ENCODE data around the gene TMEM108.

The TMEM108 gene

DNA sequence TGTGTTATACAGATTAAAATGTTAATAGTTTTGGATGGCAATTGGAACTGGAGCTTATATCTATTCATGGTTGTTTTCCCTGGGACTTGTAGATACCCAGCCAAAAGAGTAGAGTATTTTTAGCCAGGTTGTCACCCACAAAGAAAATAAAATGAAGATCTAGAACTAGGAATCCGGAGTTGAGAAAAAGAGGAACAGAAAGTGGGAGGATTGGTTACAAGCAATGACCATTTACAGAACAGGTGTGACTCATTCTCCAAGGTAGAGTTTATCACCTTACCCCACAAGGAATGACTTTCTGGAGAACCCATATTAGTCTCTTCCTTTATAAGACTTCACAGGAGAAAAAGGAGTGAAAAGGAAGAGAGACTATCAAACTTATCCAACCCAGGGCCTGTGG lies 99.8 kb downstream of the TMEM108 start:
- H3K27ac ChIP-seq, result no peak overlapping the region

DNA sequence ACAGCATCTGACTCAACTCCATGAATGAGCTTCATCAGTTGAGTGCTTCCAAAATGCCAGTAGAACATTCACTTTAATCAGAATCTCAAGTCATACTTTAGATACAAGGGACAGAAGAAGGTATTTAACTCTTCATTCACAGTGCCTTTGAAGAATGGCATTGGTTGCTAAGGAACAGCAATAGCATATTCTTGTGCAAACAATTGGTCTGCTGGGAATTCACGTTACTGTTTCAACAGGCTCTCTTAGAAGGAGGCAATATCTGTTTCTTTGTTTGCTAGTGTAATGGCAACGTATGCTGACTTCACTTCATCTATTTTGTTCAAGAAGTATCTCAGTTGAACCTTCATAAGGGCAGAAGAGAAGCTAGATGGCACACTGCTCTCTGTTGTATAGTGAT lies 113.9 kb downstream of the TMEM108 start:
- no peak for TF ChIP-seq ZFX (IDR thresholded peaks at IDR 0.05)

More for the DNA sequence above, 99.8 kb downstream of the TMEM108 start:
- TF ChIP-seq ZFX (IDR thresholded peaks at IDR 0.05), result no peak
- TF ChIP-seq, protein P1, sequence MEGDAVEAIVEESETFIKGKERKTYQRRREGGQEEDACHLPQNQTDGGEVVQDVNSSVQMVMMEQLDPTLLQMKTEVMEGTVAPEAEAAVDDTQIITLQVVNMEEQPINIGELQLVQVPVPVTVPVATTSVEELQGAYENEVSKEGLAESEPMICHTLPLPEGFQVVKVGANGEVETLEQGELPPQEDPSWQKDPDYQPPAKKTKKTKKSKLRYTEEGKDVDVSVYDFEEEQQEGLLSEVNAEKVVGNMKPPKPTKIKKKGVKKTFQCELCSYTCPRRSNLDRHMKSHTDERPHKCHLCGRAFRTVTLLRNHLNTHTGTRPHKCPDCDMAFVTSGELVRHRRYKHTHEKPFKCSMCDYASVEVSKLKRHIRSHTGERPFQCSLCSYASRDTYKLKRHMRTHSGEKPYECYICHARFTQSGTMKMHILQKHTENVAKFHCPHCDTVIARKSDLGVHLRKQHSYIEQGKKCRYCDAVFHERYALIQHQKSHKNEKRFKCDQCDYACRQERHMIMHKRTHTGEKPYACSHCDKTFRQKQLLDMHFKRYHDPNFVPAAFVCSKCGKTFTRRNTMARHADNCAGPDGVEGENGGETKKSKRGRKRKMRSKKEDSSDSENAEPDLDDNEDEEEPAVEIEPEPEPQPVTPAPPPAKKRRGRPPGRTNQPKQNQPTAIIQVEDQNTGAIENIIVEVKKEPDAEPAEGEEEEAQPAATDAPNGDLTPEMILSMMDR (conservative IDR thresholded peaks at IDR 0.05), result no peak

DNA sequence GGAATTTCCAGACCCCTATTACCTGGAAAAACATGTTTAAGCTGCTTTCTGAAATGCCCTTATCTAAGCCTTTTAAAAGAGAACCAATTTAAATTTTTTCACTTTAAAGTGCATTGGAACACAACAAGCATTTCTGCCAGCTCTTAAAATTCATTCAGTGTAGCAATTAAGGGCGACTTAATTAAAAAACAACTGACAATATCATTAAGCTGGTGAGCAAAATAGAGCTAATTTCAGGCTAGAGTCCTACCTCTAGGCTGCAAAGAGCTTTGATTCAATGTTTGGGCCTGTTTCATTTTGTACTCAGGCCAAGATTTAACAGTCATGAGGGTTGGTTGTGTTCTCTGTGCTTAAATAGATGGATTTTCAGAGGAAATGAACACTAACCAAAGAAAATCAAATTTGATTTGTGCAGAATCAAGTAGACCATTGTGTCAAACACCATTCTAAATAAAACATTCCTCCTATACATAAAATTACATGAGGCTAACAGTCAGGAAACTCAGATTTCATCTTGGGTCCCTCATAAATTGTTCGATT lies 114.6 kb downstream of the TMEM108 start:
- TF ChIP-seq ZFX (IDR thresholded peaks at IDR 0.05), result no peak
- TF ChIP-seq, protein P1 (conservative IDR thresholded peaks at IDR 0.05), result no peak
- H3K27ac ChIP-seq, result no peak overlapping the region

More for the DNA sequence above, 113.9 kb downstream of the TMEM108 start:
- no peak overlapping the region for H3K27ac ChIP-seq

DNA sequence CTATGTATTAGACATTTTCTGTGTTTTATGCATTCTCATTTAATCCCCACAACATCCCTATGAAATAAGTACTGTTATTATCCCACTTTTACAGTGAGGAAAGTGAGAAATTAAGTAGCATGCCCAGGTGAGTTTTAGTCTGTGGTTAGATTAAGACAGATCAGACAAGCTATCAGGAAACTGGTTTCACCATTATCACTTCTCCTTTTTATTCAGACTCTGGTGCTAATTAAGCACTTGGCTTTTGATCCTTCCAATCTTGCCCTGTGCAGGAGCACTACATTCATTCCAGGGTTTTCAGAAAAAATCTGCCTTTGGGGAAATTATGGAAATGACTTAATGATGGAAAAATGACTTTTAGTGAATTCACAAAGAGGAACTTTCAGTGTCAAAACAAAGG lies 115.2 kb downstream of the TMEM108 start:
- TF ChIP-seq, protein P1 (conservative IDR thresholded peaks at IDR 0.05), result no peak
- no peak for TF ChIP-seq ZFX (IDR thresholded peaks at IDR 0.05)
- H3K27ac ChIP-seq, result no peak overlapping the region

DNA sequence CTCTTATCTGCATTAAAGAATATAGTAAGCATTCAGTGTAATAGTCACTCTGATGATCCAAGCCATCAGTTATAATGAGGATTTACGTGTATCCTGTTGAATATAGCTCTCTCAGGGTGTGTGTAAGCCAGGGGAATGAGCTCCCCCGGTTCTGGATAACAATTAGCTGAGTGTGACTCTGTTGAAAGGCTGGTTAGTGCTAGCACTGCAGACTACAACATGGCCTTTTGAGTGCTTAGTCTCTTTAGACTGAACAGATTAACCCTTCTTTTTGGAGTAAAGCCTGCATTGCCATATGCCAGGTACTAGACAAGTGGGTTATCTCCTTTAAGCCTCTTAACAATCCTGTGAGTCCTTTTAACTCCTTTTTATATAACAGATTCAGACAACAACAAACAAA lies 119.5 kb downstream of the TMEM108 start:
- H3K27ac ChIP-seq, result no peak overlapping the region
- TF ChIP-seq ZFX (IDR thresholded peaks at IDR 0.05), result no peak
- TF ChIP-seq, protein P1 (conservative IDR thresholded peaks at IDR 0.05), result no peak

DNA sequence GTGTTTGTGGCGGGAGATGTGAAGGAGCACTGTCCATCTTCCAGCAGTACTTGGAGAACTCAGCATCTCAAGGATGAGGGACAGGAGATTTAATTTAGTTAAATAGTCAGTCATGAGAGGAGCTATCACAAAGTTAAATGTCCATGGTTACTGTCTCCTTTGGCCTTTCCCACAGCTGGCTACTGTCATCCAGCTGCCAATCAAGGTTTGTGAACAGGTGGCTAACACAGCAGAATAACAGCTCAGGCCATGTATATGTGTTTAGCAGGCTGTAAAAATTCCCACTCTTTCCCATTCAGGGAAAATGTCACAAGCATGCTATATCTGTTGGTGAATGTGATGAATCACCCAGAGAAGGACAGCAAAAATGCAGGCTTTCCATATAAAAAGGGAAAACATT lies 120.5 kb downstream of the TMEM108 start:
- no peak overlapping the region for H3K27ac ChIP-seq
- no peak for TF ChIP-seq ZFX (IDR thresholded peaks at IDR 0.05)
- TF ChIP-seq, protein P1 (conservative IDR thresholded peaks at IDR 0.05), result no peak

DNA sequence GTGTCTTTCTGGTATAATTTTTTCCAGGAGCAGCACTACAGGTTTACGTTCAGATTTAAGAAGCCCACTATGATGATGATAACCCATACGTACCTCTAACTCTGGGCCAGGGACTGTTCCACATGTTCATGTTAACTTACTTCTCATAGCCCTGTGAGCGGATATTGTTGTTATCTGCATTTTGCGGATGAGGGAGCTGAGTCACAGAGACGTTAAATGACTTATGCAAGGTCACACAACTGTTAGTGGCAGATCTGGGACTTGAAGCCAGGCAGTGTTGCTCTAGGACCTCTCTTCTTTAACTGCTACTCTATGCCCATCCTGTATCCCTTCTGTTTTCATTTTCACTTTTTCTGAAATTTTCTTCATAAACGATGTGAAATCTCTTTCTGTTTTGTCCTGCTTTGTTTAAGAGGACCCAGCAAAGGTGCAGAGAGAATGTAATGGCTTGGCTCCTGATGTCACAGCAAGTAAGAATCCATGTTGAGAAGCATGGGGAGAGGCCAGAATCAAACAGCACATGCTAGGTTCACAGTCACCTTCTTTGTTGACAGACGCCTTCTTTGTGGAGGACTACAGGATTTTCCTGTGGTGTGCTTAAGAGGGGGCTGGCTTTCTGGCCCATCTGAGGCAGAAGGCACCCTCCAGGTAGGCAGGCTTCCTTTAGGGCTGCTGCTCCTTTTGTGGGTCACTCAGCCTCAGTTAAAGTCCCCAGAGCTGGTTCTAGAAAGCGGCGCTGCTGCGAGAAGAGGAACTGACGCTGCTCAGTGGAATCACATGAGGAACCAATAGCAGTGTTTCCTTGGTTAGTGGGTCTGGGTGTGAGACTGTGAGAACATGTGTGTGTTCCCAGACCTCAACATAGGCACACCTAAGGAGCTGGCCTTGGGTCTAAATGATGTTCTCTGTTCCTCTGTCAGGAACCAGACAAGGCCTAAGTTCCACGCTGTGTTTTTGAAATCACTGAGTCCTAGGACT lies 121.6 kb downstream of the TMEM108 start:
- H3K27ac ChIP-seq, result no peak overlapping the region
- TF ChIP-seq ZFX (IDR thresholded peaks at IDR 0.05), result no peak
- TF ChIP-seq, protein P1 (conservative IDR thresholded peaks at IDR 0.05), result no peak
